Non-pigmented ciliary epithelial cell (primary cell): ENCODE results near the gene TPSD1.

Experiments used
- DNase-seq: peaks from one replicate; pipeline ENCODE4 v3.0.0-alpha.2; 2010; ENCODE audit warnings: low read depth

TPSD1 gene

GRCh38 chr16:1299868-1300203, 44.0 kb downstream of the TPSD1 start:
- DNase-seq, result no peak

- no peak for DNase-seq
These were observed 45.0 kb downstream of the TPSD1 start for GRCh38 chr16:1300664-1301476.

GRCh38 chr16:1301562-1301961, 45.7 kb downstream of the TPSD1 start:
- no peak for DNase-seq

GRCh38 chr16:1305823-1306222, 50.0 kb downstream of the TPSD1 start:
- no peak for DNase-seq

- DNase-seq, result no peak
These were observed 50.5 kb downstream of the TPSD1 start for GRCh38 chr16:1306334-1306733.

GRCh38 chr16:1308036-1308976, 52.4 kb downstream of the TPSD1 start:
- DNase-seq, result no peak
